ENCODE data around the gene NEIL1.

The NEIL1 gene

GRCh38 chr15:75357976-75358673, 11.3 kb downstream of the NEIL1 start:
- no peak for DNase-seq

GRCh38 chr15:75358771-75359536, 12.1 kb downstream of the NEIL1 start:
- no peak for DNase-seq

GRCh38 chr15:75359537-75360250, 12.9 kb downstream of the NEIL1 start:
- no peak for DNase-seq

- DNase-seq, result no peak
These were observed 13.6 kb downstream of the NEIL1 start for GRCh38 chr15:75360391-75360790.

- DNase-seq, result no peak
These were observed 14.0 kb downstream of the NEIL1 start for GRCh38 chr15:75360856-75361255.

GRCh38 chr15:75361361-75361988, 14.6 kb downstream of the NEIL1 start:
- DNase-seq, result no peak

GRCh38 chr15:75361989-75362641, 15.3 kb downstream of the NEIL1 start:
- no peak for DNase-seq

- no peak for DNase-seq
These were observed 15.9 kb downstream of the NEIL1 start for GRCh38 chr15:75362642-75363249.

- DNase-seq, result no peak
These were observed 16.9 kb downstream of the NEIL1 start for GRCh38 chr15:75363786-75364185.

- DNase-seq, result no peak
These were observed 18.0 kb downstream of the NEIL1 start for GRCh38 chr15:75364881-75365280.

- DNase-seq, result no peak
These were observed 19.3 kb downstream of the NEIL1 start for GRCh38 chr15:75366163-75366562.

- DNase-seq, result no peak
These were observed 20.2 kb downstream of the NEIL1 start for GRCh38 chr15:75367006-75367405.

- DNase-seq, result no peak
These were observed 20.6 kb downstream of the NEIL1 start for GRCh38 chr15:75367406-75367912.

- DNase-seq, result peak; percentile 86 to 88
These were observed 21.3 kb downstream of the NEIL1 start, which contains the start of gene MAN2C1 for GRCh38 chr15:75367913-75368688. TSS of gene MAN2C1 (minus strand) at chr15:75368607. CDS start at chr15:75368583, 24 bp downstream.

- DNase-seq, result no peak
These were observed 21.9 kb downstream of the NEIL1 start for GRCh38 chr15:75368689-75369239.

- no peak for DNase-seq
These were observed 23.2 kb downstream of the NEIL1 start for GRCh38 chr15:75369897-75370581.

GRCh38 chr15:75371486-75371885, 24.6 kb downstream of the NEIL1 start:
- no peak for DNase-seq

GRCh38 chr15:75371901-75372688, 25.3 kb downstream of the NEIL1 start:
- DNase-seq, result no peak

- DNase-seq, result no peak
These were observed 33.9 kb downstream of the NEIL1 start for GRCh38 chr15:75380773-75381172.

Measured in activated CD4-positive, alpha-beta T cell treated with anti-CD3 and anti-CD28 coated beads, Interleukin-2, amount 50 U/mL, for 4 hours (primary cell).